Measurements from ENCODE around the gene SIGLEC10.

GRCh38 chr19:51407511-51408131 is 9.8 kb downstream of the SIGLEC10 start:
- TF ChIP-seq ZNF274 (IDR thresholded peaks at IDR 0.05; ENCODE audit: low read depth, low read length) (no peak), SUZ12 (IDR thresholded peaks at IDR 0.05; ENCODE audit: extremely low read depth, insufficient read depth, insufficient read length) (no peak)

Measured in NT2/D1 (cell line).